Adrenal gland (tissue), 12 donors: ENCODE results near the gene SELL. TPM values are rescaled to one million over a fixed set of nuclear protein-coding genes. Genes with fewer than 3 reads are reported as not detected.

Experiments used
- DNase-seq, 7 donors: peaks; one replicate each; pipeline ENCODE4 v3.0.0-alpha.2; 2019 to 2020
- H3K27ac ChIP-seq, 5 donors: fragments of 200-600 bp; sonication (generic) in 4 of 5; 1 replicate in 3 of 5; 2 replicates in 2 of 5; pipeline versions ENCODE4 v1.5.1 to v1.8.0; 2016 to 2020; ENCODE audit warnings: mild to moderate bottlenecking in 1 of 5
- H3K27me3 ChIP-seq: fragments of 200-600 bp; 2 replicates; pipeline ENCODE4 v1.8.0; 2021
- H3K36me3 ChIP-seq, 2 donors: fragments of 200-600 bp; replicated peaks in 1 of 2; 1 replicate in 1 of 2; 2 replicates in 1 of 2; pipeline versions ENCODE4 v1.5.1 to v1.8.0; 2018 to 2022
- H3K4me1 ChIP-seq, 2 donors: fragments of 200-600 bp; replicated peaks in 1 of 2; 1 replicate in 1 of 2; 2 replicates in 1 of 2; pipeline versions ENCODE4 v1.5.1 to v1.8.0; 2018 to 2021
- H3K4me3 ChIP-seq, 4 donors: fragments of 200-600 bp; sonication (generic) in 3 of 4; one replicate each; pipeline ENCODE4 v1.5.1; 2016 to 2018
- H3K9me3 ChIP-seq, 3 donors: fragments of 200-600 bp; sonication (generic) in 1 of 3; replicated peaks in 1 of 3; 1 replicate in 2 of 3; 2 replicates in 1 of 3; pipeline versions ENCODE4 v1.5.1 to v1.8.0; 2016 to 2021
- POLR2A ChIP-seq, 2 donors: fragments of 450-650 bp; IDR thresholded peaks; one replicate each; pipeline ENCODE4 v1.6.1; 2017; ENCODE audit warnings: antibody characterized with exemption in 2 of 2, mild to moderate bottlenecking in 2 of 2, moderate library complexity in 1 of 2
- WGBS, 4 donors: extraction: QIAGEN DNeasy Blood & Tissue Kit in 2 of 4; methylation state at CpG; one replicate each; pipeline versions ENCODE4 v1.1.5 to v1.1.7; 2013 to 2017; 5-methylcytosine and 5-hydroxymethylcytosine counted together
- intact Hi-C, 2 donors: fragments of 100-400 bp; cut with DNase I; formaldehyde crosslinking; loops; one replicate each; pipeline versions ENCODE4 v1.14.1 to v1.15.0; 2022 to 2023
- polyA plus RNA-seq, 3 donors: library from polyadenylated mRNA; stranded (reverse); fragments of 200-250 nt in 2 of 3; fragments of 350-450 nt in 1 of 3; fragmentation: Illumina TruSeq in 1 of 3; extraction: RNeasy Lipid Tissue Mini Kit (QIAGEN cat#74804) in 1 of 3; gene quantifications; one replicate each; pipeline ENCODE4 v1.2.3, GENCODE V29; 2013 to 2014
- total RNA-seq, 9 donors: library from RNA; depleted of rRNA in 4 of 9; stranded (reverse); fragments of >200 nt in 4 of 9; fragments of 120-200 nt in 1 of 9; fragmentation: NEBNext Ultra II Directional in 1 of 9; extraction: Animal tissue kit (Norgen Biotek cat#: 25700) in 1 of 9; gene quantifications; one replicate each; pipeline versions ENCODE4 v1.1.0 to v1.2.4, GENCODE V29; 2013 to 2023
- TF ChIP-seq, protein P1 (sequence below), 6 experiments: fragments of 450-650 bp in 4 of 6; fragments of 200-600 bp in 2 of 6; sonication (generic) in 1 of 6; IDR thresholded peaks; 1 replicate in 5 of 6; 2 replicates in 1 of 6; pipeline versions ENCODE4 v1.5.1 to v1.8.0; 2016 to 2021; ENCODE audit warnings: antibody characterized with exemption in 6 of 6, mild to moderate bottlenecking in 2 of 6, moderate library complexity in 1 of 6
- donor health status: healthy with polysubstance abuse.
- donor health status: Bipolar disorder and iron deficiency.
- donor health status: DM: yes; HTN: yes; CAD: no.
- donor health status: DM: no; HTN: no; CAD: no.
- donor health status: DM: no; HTN: no; CAD: no.
- donor health status: DM: yes; HTN: yes; CAD: no.

Gene SELL
- total and polyA plus RNA-seq, 12 donors, result 0.61 to 2.5 (median 1.1) TPM

DNA sequence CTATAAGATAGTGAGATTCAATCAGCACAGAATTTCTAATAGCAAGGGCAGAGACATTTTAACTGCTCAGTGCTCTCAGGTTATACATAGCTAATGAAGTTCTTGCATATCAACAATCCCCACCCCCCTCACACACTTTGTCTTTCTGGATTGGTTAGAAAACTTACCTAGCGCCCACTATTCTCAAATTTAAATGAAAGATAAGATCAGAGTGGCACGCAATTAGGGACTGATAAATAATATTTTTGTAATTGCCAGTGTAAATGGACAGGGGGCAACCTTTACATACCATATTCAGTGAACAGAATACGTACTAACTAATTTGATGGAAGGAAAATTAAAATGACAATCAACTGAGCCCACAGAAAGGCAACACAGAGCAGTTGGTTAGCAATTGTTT, 11.7 kb downstream of the SELL start:
- 63 to 84% (median 68%) methylated on average over 3 of the region's 3 CpGs for WGBS, 4 donors
- no peaks in the 10 kb centered on the region for H3K27me3 ChIP-seq
- intact Hi-C loops, result no loop called here

DNA sequence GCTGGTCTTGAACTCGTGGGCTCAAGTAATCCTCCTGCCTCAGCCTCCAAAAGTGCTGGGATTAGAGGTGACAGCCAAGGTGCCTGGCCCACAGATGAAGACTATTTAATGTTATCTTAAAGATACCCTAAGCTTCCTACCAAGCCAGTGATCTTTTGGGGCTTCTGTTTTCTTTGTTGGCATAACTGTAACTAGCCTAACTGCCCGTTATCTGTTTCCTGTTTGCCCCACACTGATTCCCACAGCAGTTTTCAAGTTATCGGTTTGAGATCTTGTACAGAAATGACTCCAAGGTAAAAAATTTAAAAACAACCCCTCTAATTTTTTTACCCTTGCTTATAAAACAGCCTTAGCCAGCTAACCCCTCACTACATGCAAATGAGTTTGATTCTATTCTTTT, 12.4 kb downstream of the SELL start:
- Histone ChIP-seq H3K4me3 (no peak overlapping the region), H3K27ac (no peak overlapping the region), H3K9me3 (no peaks in the 10 kb centered on the region), H3K36me3 (no peaks in the 10 kb centered on the region), H3K27me3 (no peaks in the 10 kb centered on the region), H3K4me1 (no peaks in the 10 kb centered on the region)
- no peak for DNase-seq
- 64 to 74% (median 72%) methylated on average over 3 of the region's 3 CpGs for WGBS, 4 donors
- TF ChIP-seq, protein P1, sequence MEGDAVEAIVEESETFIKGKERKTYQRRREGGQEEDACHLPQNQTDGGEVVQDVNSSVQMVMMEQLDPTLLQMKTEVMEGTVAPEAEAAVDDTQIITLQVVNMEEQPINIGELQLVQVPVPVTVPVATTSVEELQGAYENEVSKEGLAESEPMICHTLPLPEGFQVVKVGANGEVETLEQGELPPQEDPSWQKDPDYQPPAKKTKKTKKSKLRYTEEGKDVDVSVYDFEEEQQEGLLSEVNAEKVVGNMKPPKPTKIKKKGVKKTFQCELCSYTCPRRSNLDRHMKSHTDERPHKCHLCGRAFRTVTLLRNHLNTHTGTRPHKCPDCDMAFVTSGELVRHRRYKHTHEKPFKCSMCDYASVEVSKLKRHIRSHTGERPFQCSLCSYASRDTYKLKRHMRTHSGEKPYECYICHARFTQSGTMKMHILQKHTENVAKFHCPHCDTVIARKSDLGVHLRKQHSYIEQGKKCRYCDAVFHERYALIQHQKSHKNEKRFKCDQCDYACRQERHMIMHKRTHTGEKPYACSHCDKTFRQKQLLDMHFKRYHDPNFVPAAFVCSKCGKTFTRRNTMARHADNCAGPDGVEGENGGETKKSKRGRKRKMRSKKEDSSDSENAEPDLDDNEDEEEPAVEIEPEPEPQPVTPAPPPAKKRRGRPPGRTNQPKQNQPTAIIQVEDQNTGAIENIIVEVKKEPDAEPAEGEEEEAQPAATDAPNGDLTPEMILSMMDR (IDR thresholded peaks at IDR 0.05), result no peak
- no peak for TF ChIP-seq POLR2A (IDR thresholded peaks at IDR 0.05)
- intact Hi-C loops, result no loop called here

More for the DNA sequence above, 11.7 kb downstream of the SELL start:
- Histone ChIP-seq H3K36me3 (no peaks in the 10 kb centered on the region), H3K4me1 (no peaks in the 10 kb centered on the region), H3K9me3 (no peaks in the 10 kb centered on the region), H3K27ac (no peak overlapping the region), H3K4me3 (no peak overlapping the region)
- TF ChIP-seq, protein P1 (IDR thresholded peaks at IDR 0.05), result no peak
- TF ChIP-seq POLR2A (IDR thresholded peaks at IDR 0.05), result no peak
- DNase-seq, result no peak

DNA sequence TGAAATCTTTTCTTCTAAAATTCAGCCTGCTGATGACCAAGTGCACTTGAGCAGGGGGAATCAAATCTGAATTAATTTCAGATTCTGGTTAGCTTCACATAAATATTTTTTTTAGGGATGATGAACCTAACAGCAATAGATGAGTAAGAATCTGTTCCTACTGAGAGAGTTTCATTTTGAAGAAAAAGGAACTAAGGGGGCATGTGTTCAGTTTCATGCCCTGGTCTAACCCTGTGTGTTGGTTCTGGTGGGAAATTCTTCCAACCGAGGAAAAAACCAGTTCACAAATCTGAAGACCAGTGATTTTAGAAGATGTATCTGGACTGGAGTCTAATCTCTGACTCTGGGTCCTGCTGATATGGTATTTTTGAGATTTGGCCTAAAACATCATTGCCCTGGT, 13.7 kb downstream of the SELL start:
- Histone ChIP-seq H3K9me3 (no peaks in the 10 kb centered on the region), H3K27me3 (no peaks in the 10 kb centered on the region), H3K36me3 (no peaks in the 10 kb centered on the region), H3K27ac (no peak overlapping the region), H3K4me1 (no peaks in the 10 kb centered on the region), H3K4me3 (no peak overlapping the region)
- DNase-seq, result no peak
- intact Hi-C loops, result no loop called here
- TF ChIP-seq, protein P1 (IDR thresholded peaks at IDR 0.05), result no peak
- TF ChIP-seq POLR2A (IDR thresholded peaks at IDR 0.05), result no peak
- 63 to 83% (median 69%) methylated on average over 1 of the region's 1 CpG for WGBS, 4 donors

DNA sequence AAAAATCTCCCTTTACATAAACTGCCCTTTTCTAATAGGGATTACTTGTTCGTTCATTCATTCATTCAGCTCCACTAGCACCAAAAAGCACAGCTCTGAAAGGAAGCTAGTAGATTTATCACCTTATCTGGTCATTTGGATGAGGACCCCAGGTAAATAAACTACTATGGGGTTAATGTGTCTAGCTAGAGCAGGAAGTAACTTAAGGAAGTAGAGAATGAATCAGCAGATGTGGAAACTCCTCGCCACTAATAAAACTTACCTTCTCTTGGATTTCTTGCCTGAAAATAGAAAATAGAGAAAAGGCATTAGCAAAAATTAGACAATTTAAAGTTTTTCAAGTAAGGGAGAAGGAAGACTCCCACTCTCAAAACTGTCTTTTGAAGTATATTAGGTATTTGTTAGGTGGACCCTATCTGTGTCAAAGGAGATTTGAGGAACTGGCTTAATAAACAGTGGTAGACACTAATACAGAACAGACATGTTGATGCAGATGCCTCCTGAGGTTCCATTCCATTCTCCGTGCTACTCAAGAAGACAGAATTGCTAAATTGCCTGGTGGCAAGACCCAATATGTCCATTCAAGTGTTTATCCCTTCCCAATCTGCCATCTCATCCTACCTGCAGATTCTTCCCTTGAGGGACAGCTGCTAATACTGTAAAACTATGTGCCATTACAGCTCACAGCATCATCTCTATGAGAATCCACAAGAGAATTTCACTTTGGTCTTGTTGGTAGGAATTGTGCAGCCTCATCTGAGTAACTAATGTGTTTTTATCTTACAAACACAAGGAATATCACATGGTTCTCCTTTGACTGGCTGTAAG, 14.9 kb downstream of the SELL start:
- H3K27ac ChIP-seq, result no peak overlapping the region
- no peak for DNase-seq
- no peaks in the 10 kb centered on the region for H3K27me3 ChIP-seq
- WGBS, 4 donors, result 56 to 68% (median 65%) methylated on average over 3 of the region's 3 CpGs
- no peaks in the 10 kb centered on the region for H3K36me3 ChIP-seq
- TF ChIP-seq, protein P1 (IDR thresholded peaks at IDR 0.05), result no peak
- intact Hi-C loops, result no loop called here
- H3K4me3 ChIP-seq, result no peak overlapping the region
- no peaks in the 10 kb centered on the region for H3K4me1 ChIP-seq
- H3K9me3 ChIP-seq, result no peaks in the 10 kb centered on the region
